SK-N-SH treated with all-trans-retinoic acid at 6 μM for 48 hours (cell line): ENCODE data around the gene URB1.

ENCODE experiments used
- CREB5 ChIP-seq: fragments of 250-450 bp; sonication (Bioruptor Pico); IDR thresholded peaks from 2 replicates; pipeline ENCODE4 v1.5.1; 2020; ENCODE audit warnings: low read depth, mild to moderate bottlenecking, moderate library complexity
- CSDC2 ChIP-seq: fragments of 250-450 bp; sonication (Bioruptor Pico); IDR thresholded peaks from 2 replicates; pipeline ENCODE4 v1.5.0; 2020; ENCODE audit warnings: mild to moderate bottlenecking, moderate library complexity
- CSRNP3 ChIP-seq: fragments of 250-450 bp; sonication (Bioruptor Pico); IDR thresholded peaks from 2 replicates; pipeline ENCODE4 v1.5.1; 2021; ENCODE audit warnings: mild to moderate bottlenecking, moderate library complexity
- POU6F1 ChIP-seq: fragments of 250-450 bp; sonication (Bioruptor Pico); IDR thresholded peaks from 2 replicates; pipeline ENCODE4 v1.8.0; 2021; ENCODE audit warnings: low read depth, mild to moderate bottlenecking, moderate library complexity, borderline replicate concordance
- SNAI2 ChIP-seq: fragments of 250-450 bp; sonication (Bioruptor Pico); IDR thresholded peaks from 2 replicates; pipeline ENCODE4 v1.5.0; 2020; ENCODE audit warnings: mild to moderate bottlenecking, moderate library complexity
- ZNF565 ChIP-seq: fragments of 450-650 bp; formaldehyde crosslinking; conservative IDR thresholded peaks from 2 replicates; pipeline ENCODE4 v1.5.0; 2020; ENCODE audit warnings: low read depth, mild to moderate bottlenecking, moderate library complexity

URB1 gene

GRCh38 chr21:32261929-32262328 lies 130.9 kb downstream of the URB1 start (continued):
- no peak for TF ChIP-seq CSRNP3
- no peak for TF ChIP-seq CSDC2 (CRISPR knock-in tag)
- no peak for TF ChIP-seq SNAI2 (CRISPR knock-in tag)
- TF ChIP-seq POU6F1 (CRISPR knock-in tag): no peak
- no peak for TF ChIP-seq CREB5 (CRISPR knock-in tag)
- TF ChIP-seq ZNF565 (CRISPR knock-in tag): no peak
- TF ChIP-seq, all 23 proteins: peak for 0
